Transverse colon (tissue), 4 donors: Measurements from ENCODE around the gene METTL24. TPM values are rescaled to one million over a fixed set of nuclear protein-coding genes. Genes with fewer than 3 reads are reported as not detected.
A peak's percentile ranks its signal among the peaks of the same experiment; 100 is the strongest.

Source experiments
- DNase-seq: peaks from one replicate; pipeline ENCODE4 v3.0.0-alpha.2; 2019
- H3K27ac ChIP-seq, 4 donors: fragments of 200-600 bp; sonication (generic); 2 replicates each; pipeline ENCODE4 v1.5.1; 2016 to 2018; ENCODE audit warnings: inconsistent platforms in 4 of 4
- H3K27me3 ChIP-seq: fragments of 200-600 bp; sonication (generic); 2 replicates; pipeline ENCODE4 v1.5.1; 2017; ENCODE audit warnings: inconsistent platforms
- H3K36me3 ChIP-seq, 4 donors: fragments of 200-600 bp; sonication (generic); 2 replicates each; pipeline ENCODE4 v1.5.1; 2017 to 2019; ENCODE audit warnings: inconsistent platforms in 4 of 4
- H3K4me1 ChIP-seq, 4 donors: fragments of 200-600 bp; sonication (generic); 2 replicates each; pipeline ENCODE4 v1.5.1; 2017 to 2020; ENCODE audit warnings: inconsistent platforms in 4 of 4
- H3K4me3 ChIP-seq, 4 donors: fragments of 200-600 bp; sonication (generic); 1 replicate in 1 of 4; 2 replicates in 3 of 4; pipeline versions ENCODE4 v1.5.1 to v1.6.1; 2017 to 2019; ENCODE audit warnings: inconsistent platforms in 4 of 4
- H3K9me3 ChIP-seq, 2 donors: fragments of 200-600 bp; sonication (generic); 2 replicates each; pipeline ENCODE4 v1.5.1; 2017 to 2019; ENCODE audit warnings: inconsistent platforms in 2 of 2
- EP300 ChIP-seq: sonication (generic); formaldehyde crosslinking; IDR thresholded peaks from one replicate; pipeline ENCODE4 v1.6.1; 2017; ENCODE audit warnings: antibody characterized with exemption, low read depth
- POLR2A ChIP-seq: fragments of 450-650 bp; IDR thresholded peaks from one replicate; pipeline ENCODE4 v1.6.1; 2016; ENCODE audit warnings: antibody characterized with exemption, mild to moderate bottlenecking, moderate library complexity
- POLR2AphosphoS5 ChIP-seq, 3 donors: sonication (generic); formaldehyde crosslinking; IDR thresholded peaks; one replicate each; pipeline ENCODE4 v1.6.1; 2016; ENCODE audit warnings: antibody characterized with exemption in 3 of 3
- WGBS, 2 donors: methylation state at CpG; one replicate each; pipeline ENCODE4 v1.1.5; 2018; ENCODE audit warnings: low coverage in 1 of 2; 5-methylcytosine and 5-hydroxymethylcytosine counted together
- in situ Hi-C, 4 donors: fragments of 200-750 bp; cut with MboI; loops; one replicate each; pipeline versions ENCODE4 v1.15.0 to v1.15.1; 2017; ENCODE audit warnings: low sequenced_read_pairs in 3 of 4, low pct_ligation_motif_present in 1 of 4, low pct_unique_long_range_greater_than_20kb in 1 of 4
- intact Hi-C: fragments of 100-400 bp; cut with DNase I; formaldehyde crosslinking; loops from one replicate; pipeline ENCODE4 v1.15.1; 2023; ENCODE audit warnings: low total_unique reads
- total RNA-seq, 4 donors: library from RNA; depleted of rRNA; stranded (reverse); fragments of >200 nt; gene quantifications; one replicate each; pipeline ENCODE4 v1.1.0, GENCODE V29; 2016
- TF ChIP-seq, protein P1 (sequence below), 5 experiments: fragments of 200-600 bp in 3 of 5; fragments of 450-650 bp in 2 of 5; sonication (generic) in 3 of 5; IDR thresholded peaks; 1 replicate in 2 of 5; 2 replicates in 3 of 5; pipeline ENCODE4 v1.5.1; 2016 to 2017; ENCODE audit warnings: antibody characterized with exemption in 5 of 5, inconsistent platforms in 3 of 5, mild to moderate bottlenecking in 2 of 5, moderate library complexity in 1 of 5

METTL24 gene
- total RNA-seq, 4 donors from 2014 or later: 1.4 to 59.9 (median 14.7) TPM

DNA sequence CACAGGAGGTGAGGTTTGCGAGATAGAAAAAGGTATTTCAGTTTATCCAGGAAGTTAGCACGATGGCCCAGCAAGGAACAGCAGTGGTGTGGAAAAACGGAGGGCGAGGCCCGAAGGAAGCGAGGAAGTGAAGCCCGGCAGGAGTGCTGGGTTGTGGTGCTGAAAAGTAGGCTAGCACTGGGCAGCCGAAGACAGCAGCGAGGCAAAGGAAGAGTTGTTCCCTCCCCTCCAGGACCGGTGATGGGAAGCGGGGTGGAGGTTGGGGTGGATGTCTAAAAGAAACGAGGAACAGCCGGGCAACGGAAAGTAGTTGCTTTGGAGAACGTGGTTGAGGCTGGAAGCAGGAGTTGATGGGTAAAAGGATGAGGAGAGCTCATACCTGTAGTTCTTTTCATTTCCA, 1.4 kb downstream of the METTL24 start:
- DNase-seq: peak; percentile 13
- intact Hi-C loops: no loop called here
- Histone ChIP-seq H3K4me3 (peak overlapping the region in 2 of 4 donors; percentile 49 to 61), H3K9me3 (no peaks in the 10 kb centered on the region), H3K27me3 (peaks cover 31% of the 10 kb centered on the region), H3K27ac (peak overlapping the region; percentile 83 to 93 (median 85)), H3K4me1 (peaks cover 0 to 26% (median 4%) of the 10 kb centered on the region in 4 donors), H3K36me3 (no peaks in the 10 kb centered on the region)
- TF ChIP-seq EP300: no peak
- no peak for TF ChIP-seq POLR2AphosphoS5 (IDR thresholded peaks at IDR 0.05)
- TF ChIP-seq, protein P1, sequence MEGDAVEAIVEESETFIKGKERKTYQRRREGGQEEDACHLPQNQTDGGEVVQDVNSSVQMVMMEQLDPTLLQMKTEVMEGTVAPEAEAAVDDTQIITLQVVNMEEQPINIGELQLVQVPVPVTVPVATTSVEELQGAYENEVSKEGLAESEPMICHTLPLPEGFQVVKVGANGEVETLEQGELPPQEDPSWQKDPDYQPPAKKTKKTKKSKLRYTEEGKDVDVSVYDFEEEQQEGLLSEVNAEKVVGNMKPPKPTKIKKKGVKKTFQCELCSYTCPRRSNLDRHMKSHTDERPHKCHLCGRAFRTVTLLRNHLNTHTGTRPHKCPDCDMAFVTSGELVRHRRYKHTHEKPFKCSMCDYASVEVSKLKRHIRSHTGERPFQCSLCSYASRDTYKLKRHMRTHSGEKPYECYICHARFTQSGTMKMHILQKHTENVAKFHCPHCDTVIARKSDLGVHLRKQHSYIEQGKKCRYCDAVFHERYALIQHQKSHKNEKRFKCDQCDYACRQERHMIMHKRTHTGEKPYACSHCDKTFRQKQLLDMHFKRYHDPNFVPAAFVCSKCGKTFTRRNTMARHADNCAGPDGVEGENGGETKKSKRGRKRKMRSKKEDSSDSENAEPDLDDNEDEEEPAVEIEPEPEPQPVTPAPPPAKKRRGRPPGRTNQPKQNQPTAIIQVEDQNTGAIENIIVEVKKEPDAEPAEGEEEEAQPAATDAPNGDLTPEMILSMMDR (IDR thresholded peaks at IDR 0.05): no peak
- TF ChIP-seq POLR2A: no peak
- in situ Hi-C loops: no loop called here
- WGBS, 2 donors: 71 to 87% methylated on average over 3 to 15 of the region's 15 CpGs

DNA sequence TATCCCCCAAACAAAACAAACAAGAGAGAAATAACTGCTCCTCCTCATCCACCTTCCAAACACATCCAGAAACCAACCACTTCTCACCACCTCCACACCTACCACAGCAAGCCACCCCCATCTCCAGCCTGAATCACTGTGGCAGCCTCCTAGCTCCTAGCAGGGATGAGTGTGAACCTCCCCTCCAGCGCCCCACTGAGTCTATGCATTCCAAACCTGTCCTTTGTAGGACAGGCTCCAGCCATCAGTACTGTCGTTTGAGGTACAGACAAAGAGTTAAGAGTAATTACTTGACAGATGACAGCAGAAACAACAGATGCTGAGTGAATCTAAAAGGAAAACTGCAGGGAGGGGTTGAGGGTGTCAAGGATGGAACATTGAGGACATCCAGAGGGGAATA, 2.4 kb downstream of the METTL24 start:
- Histone ChIP-seq H3K27me3 (peaks cover 31% of the 10 kb centered on the region), H3K27ac (peak overlapping the region; percentile 83 to 93 (median 85)), H3K36me3 (no peaks in the 10 kb centered on the region), H3K4me3 (no peak overlapping the region), H3K9me3 (no peaks in the 10 kb centered on the region), H3K4me1 (peaks cover 0 to 26% (median 4%) of the 10 kb centered on the region in 4 donors)
- in situ Hi-C loops (no loop called here), intact Hi-C loops (no loop called here)
- no peak for DNase-seq
- WGBS, 2 donors: 62% methylated on average over 2 of the region's 2 CpGs; no CpG with 5 or more reads in 1 of the 2 donors
- TF ChIP-seq, protein P1 (IDR thresholded peaks at IDR 0.05): no peak
- TF ChIP-seq POLR2AphosphoS5 (IDR thresholded peaks at IDR 0.05) (no peak), EP300 (no peak)

DNA sequence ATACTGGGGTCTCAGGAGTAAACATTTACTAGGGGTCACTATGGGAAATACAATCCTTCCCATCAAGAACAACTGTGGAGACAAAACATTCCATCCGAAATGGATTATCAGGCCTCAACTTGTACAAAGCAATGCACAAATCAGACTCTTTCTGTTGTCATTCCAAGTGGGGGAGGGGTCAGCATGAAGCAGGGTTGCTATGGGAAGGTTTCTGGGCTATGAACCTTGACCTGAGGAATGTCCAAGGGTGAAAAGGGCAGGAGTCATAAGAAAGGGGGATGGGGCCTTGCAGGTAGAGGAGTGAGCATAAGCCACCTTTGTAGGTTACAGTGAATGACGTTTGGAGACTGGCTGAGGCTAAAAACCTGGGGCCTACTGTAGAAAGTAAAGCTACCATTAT, 3.1 kb downstream of the METTL24 start:
- DNase-seq: no peak
- TF ChIP-seq POLR2A (no peak), EP300 (no peak), POLR2AphosphoS5 (IDR thresholded peaks at IDR 0.05) (no peak)
- TF ChIP-seq, protein P1 (IDR thresholded peaks at IDR 0.05): no peak
- H3K27ac ChIP-seq: peak overlapping the region; percentile 83 to 93 (median 85)
- peaks cover 0 to 26% (median 4%) of the 10 kb centered on the region in 4 donors for H3K4me1 ChIP-seq
- 68 to 72% methylated on average over 2 of the region's 2 CpGs for whole genome bisulfite sequencing, 2 donors
- H3K9me3 ChIP-seq: no peaks in the 10 kb centered on the region
- intact Hi-C loops: no loop called here
- in situ Hi-C loops: no loop called here
- H3K27me3 ChIP-seq: peaks cover 31% of the 10 kb centered on the region
- H3K36me3 ChIP-seq: no peaks in the 10 kb centered on the region
- no peak overlapping the region for H3K4me3 ChIP-seq

DNA sequence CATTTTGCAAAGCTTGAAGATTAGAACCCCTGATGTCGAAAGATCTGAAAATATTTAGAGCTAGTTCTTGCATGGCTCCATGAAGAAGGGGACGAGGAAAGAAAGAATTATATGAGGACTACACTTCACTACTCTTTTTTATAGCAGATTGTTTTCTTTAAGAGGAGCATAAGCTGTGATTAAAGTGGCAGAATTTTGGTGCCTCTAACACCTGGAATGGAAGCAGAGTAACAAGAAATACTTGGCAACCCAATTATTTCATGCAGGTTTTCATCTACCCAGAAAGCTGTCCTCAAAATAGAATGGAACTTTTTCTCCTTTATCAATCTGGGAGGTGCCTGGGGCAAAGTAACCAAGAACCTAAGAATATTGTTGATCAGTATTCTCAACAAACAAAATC, 4.0 kb downstream of the METTL24 start:
- H3K36me3 ChIP-seq: no peaks in the 10 kb centered on the region
- in situ Hi-C loops (no loop called here), intact Hi-C loops (no loop called here)
- 75 to 82% methylated on average over 2 of the region's 2 CpGs for WGBS, 2 donors
- peaks cover 24% of the 10 kb centered on the region for H3K27me3 ChIP-seq
- H3K9me3 ChIP-seq: no peaks in the 10 kb centered on the region
- peak overlapping the region; percentile 68 to 93 (median 78) for H3K27ac ChIP-seq
- TF ChIP-seq POLR2AphosphoS5 (IDR thresholded peaks at IDR 0.05) (no peak), POLR2A (no peak), EP300 (no peak)
- TF ChIP-seq, protein P1 (IDR thresholded peaks at IDR 0.05): no peak
- H3K4me3 ChIP-seq: no peak overlapping the region
- DNase-seq: no peak
- peaks cover 0 to 22% (median 4%) of the 10 kb centered on the region in 4 donors for H3K4me1 ChIP-seq
